T-cell (primary cell): Measurements from ENCODE around the gene PSENEN. TPM values are rescaled to one million over a fixed set of nuclear protein-coding genes. Genes with fewer than 3 reads are reported as not detected.

ENCODE experiments used
- ATAC-seq, 4 experiments: fragments of 200-7000 bp in 3 of 4; fragments of 150-1000 bp in 1 of 4; cut with Tn5 transposase; replicated peaks in 1 of 4; 1 replicate in 3 of 4; 2 replicates in 1 of 4; pipeline ENCODE4 v1.10.0; 2021; ENCODE audit warnings: moderate library complexity in 3 of 4, mild to moderate bottlenecking in 2 of 4, moderate number of reproducible peaks in 1 of 4
- CTCF ChIA-PET, 2 donors: fragments of 300-600 bp; sonication (Branson Sonifier 250); formaldehyde crosslinking; loops; one replicate each; lab custom pipeline; 2022; ENCODE audit warnings: antibody characterized with exemption in 2 of 2; lab: Charles Lee
- POLR2A ChIA-PET, 2 donors: fragments of 300-600 bp; sonication (Branson Sonifier 250); formaldehyde crosslinking; loops; one replicate each; lab custom pipeline; 2022; ENCODE audit warnings: antibody characterized with exemption in 2 of 2; lab: Charles Lee
- DNase-seq, 35 experiments: peaks; one replicate each; pipeline versions ENCODE4 v3.0.0 to v3.0.0-alpha.2; 2013 to 2023
- H3K27ac ChIP-seq: one replicate; pipeline ENCODE4 v1.5.1; 2013; ENCODE audit warnings: low read length
- H3K27me3 ChIP-seq, 2 experiments: replicated peaks in 1 of 2; 1 replicate in 1 of 2; 2 replicates in 1 of 2; pipeline versions ENCODE4 v1.6.1 to v1.7.0; 2013; ENCODE audit warnings: low read length in 1 of 2, mixed read lengths in 1 of 2; ENCODE audit not compliant: control insufficient read depth in 2 of 2, insufficient read depth in 2 of 2; ENCODE audit errors: extremely low read depth in 1 of 2
- H3K36me3 ChIP-seq, 2 donors: 1 replicate in 1 of 2; 2 replicates in 1 of 2; pipeline versions ENCODE4 v1.6.1 to v1.7.0; 2013; ENCODE audit warnings: low read length in 1 of 2; ENCODE audit not compliant: control insufficient read depth in 2 of 2, insufficient read depth in 1 of 2; ENCODE audit errors: extremely low read depth in 1 of 2
- H3K4me1 ChIP-seq, 2 experiments: 1 replicate in 1 of 2; 2 replicates in 1 of 2; pipeline versions ENCODE4 v1.6.1 to v1.7.0; 2013; ENCODE audit warnings: low read length in 2 of 2, mixed read lengths in 1 of 2; ENCODE audit not compliant: insufficient read depth in 2 of 2, control insufficient read depth in 1 of 2; ENCODE audit errors: extremely low read depth in 1 of 2
- H3K4me3 ChIP-seq, 2 donors: 1 replicate in 1 of 2; 2 replicates in 1 of 2; pipeline versions ENCODE4 v1.5.1 to v1.7.0; 2013; ENCODE audit warnings: mild to moderate bottlenecking in 2 of 2, low read length in 1 of 2, moderate library complexity in 1 of 2; ENCODE audit not compliant: control insufficient read depth in 1 of 2; ENCODE audit errors: extremely low read depth in 1 of 2
- H3K9me3 ChIP-seq: 2 replicates; pipeline ENCODE4 v1.7.0; 2013
- H3K27ac Mint-ChIP-seq, 2 donors: one replicate each; pipeline ENCODE4 v1.8.0; 2020 to 2021; ENCODE audit warnings: mild to moderate bottlenecking in 2 of 2, mixed read lengths in 2 of 2
- H3K27me3 Mint-ChIP-seq, 2 donors: one replicate each; pipeline ENCODE4 v1.8.0; 2021 to 2022; ENCODE audit warnings: mixed read lengths in 2 of 2
- H3K36me3 Mint-ChIP-seq: one replicate; pipeline ENCODE4 v1.8.0; 2021; ENCODE audit warnings: mixed read lengths
- H3K4me1 Mint-ChIP-seq, 3 donors: one replicate each; pipeline ENCODE4 v1.8.0; 2020 to 2022; ENCODE audit warnings: mixed read lengths in 3 of 3, mild to moderate bottlenecking in 1 of 3
- H3K4me3 Mint-ChIP-seq, 3 donors: one replicate each; pipeline ENCODE4 v1.8.0; 2020 to 2022; ENCODE audit warnings: mild to moderate bottlenecking in 3 of 3, mixed read lengths in 3 of 3, moderate library complexity in 3 of 3
- H3K9me3 Mint-ChIP-seq, 3 donors: one replicate each; pipeline ENCODE4 v1.8.0; 2020 to 2022; ENCODE audit warnings: mixed read lengths in 3 of 3
- WGBS: methylation state at CpG from one replicate; pipeline ENCODE4 v1.1.5; 2013; ENCODE audit warnings: missing lambda C conversion rate; ENCODE audit not compliant: insufficient coverage; 5-methylcytosine and 5-hydroxymethylcytosine counted together
- total RNA-seq, 35 experiments: library from RNA in 6 of 35; stranded (reverse) in 6 of 35; fragments of 120-200 nt in 1 of 35; gene quantifications; one replicate each; pipeline versions ENCODE4 v1.2.1 to v1.2.4 and lab custom pipeline; 2013 to 2026

PSENEN gene
- total RNA-seq, 5 donors from 2014 or later (not counting 1 experiment from before 2014, with no cell fraction given), result 21.2 to 33.5 (median 24.5) TPM

- Histone ChIP-seq H3K36me3 (peaks cover 52 to 93% of the 10 kb centered on the region in 2 donors), H3K9me3 (no peaks in the 10 kb centered on the region), H3K27me3 (no peaks in the 10 kb centered on the region), H3K4me1 (peaks cover 0 to 2% of the 10 kb centered on the region in 2 experiments), H3K27ac (no peak overlapping the region), H3K4me3 (no peak overlapping the region)
- CTCF ChIA-PET, result no interaction called here
- H3K36me3 Mint-ChIP-seq, result peaks cover 61% of the 10 kb centered on the region
- DNase-seq (no peak), ATAC-seq (no peak)
- H3K27me3 Mint-ChIP-seq, result no peaks in the 10 kb centered on the region
- no peak overlapping the region for H3K4me3 Mint-ChIP-seq
- no peak overlapping the region for H3K27ac Mint-ChIP-seq
- H3K4me1 Mint-ChIP-seq, result peaks cover 11% of the 10 kb centered on the region in 3 donors
- POLR2A ChIA-PET, result interaction anchor here in 1 of 2 donors (0.5 kb wide), 1 partner anchor 73 kb away, joined by 7 read pairs; no protein-coding TSS in a partner anchor
- no peaks in the 10 kb centered on the region for H3K9me3 Mint-ChIP-seq
- WGBS, result 96% methylated on average over 13 of the region's 23 CpGs
Observed at GRCh38 chr19:35725216-35725861, 20.1 kb upstream of the PSENEN start.

GRCh38 chr19:35727053-35727955, 18.1 kb upstream of the PSENEN start:
- CTCF ChIA-PET, result interaction anchor here in 1 of 2 donors (0.7 kb wide), 1 partner anchor 125 kb away, joined by 3 read pairs; the partner anchor contains the start of gene NPHS1
- ATAC-seq, result no peak
- 98% methylated on average over 17 of the region's 25 CpGs for WGBS
- Mint-ChIP-seq H3K27me3 (no peaks in the 10 kb centered on the region), H3K36me3 (peaks cover 64% of the 10 kb centered on the region), H3K27ac (no peak overlapping the region), H3K9me3 (no peaks in the 10 kb centered on the region), H3K4me1 (peaks cover 0 to 18% (median 5%) of the 10 kb centered on the region in 3 donors), H3K4me3 (no peak overlapping the region)
- POLR2A ChIA-PET, result interaction anchor here in 1 of 2 donors (0.7 kb wide), 1 partner anchor 127 kb away, joined by 8 read pairs; no protein-coding TSS in a partner anchor
- H3K9me3 ChIP-seq, result no peaks in the 10 kb centered on the region
- no peaks in the 10 kb centered on the region for H3K27me3 ChIP-seq
- H3K4me1 ChIP-seq, result no peaks in the 10 kb centered on the region
- H3K4me3 ChIP-seq, result no peak overlapping the region
- H3K36me3 ChIP-seq, result peaks cover 47 to 99% of the 10 kb centered on the region in 2 donors
- no peak overlapping the region for H3K27ac ChIP-seq
- no peak for DNase-seq

GRCh38 chr19:35727956-35728706, 17.3 kb upstream of the PSENEN start:
- Histone ChIP-seq H3K27ac (no peak overlapping the region), H3K36me3 (peaks cover 41 to 98% of the 10 kb centered on the region in 2 donors), H3K4me3 (no peak overlapping the region), H3K4me1 (no peaks in the 10 kb centered on the region), H3K9me3 (no peaks in the 10 kb centered on the region), H3K27me3 (no peaks in the 10 kb centered on the region)
- ChIA-PET POLR2A (no interaction called here), CTCF (interaction anchor here in 1 of 2 donors (0.7 kb wide), 1 partner anchor 124 kb away, joined by 3 read pairs; the partner anchor contains the start of gene NPHS1)
- H3K27ac Mint-ChIP-seq, result no peak overlapping the region
- no peak overlapping the region for H3K4me3 Mint-ChIP-seq
- H3K4me1 Mint-ChIP-seq, result peaks cover 0 to 18% (median 2%) of the 10 kb centered on the region in 3 donors
- H3K27me3 Mint-ChIP-seq, result no peaks in the 10 kb centered on the region
- WGBS, result 97% methylated on average over 17 of the region's 19 CpGs
- no peak for DNase-seq
- H3K9me3 Mint-ChIP-seq, result no peaks in the 10 kb centered on the region
- ATAC-seq, result no peak
- peaks cover 60% of the 10 kb centered on the region for H3K36me3 Mint-ChIP-seq

- H3K27ac Mint-ChIP-seq, result no peak overlapping the region
- ChIA-PET CTCF (no interaction called here), POLR2A (no interaction called here)
- Histone ChIP-seq H3K4me3 (no peak overlapping the region), H3K9me3 (no peaks in the 10 kb centered on the region), H3K36me3 (peaks cover 40 to 98% of the 10 kb centered on the region in 2 donors), H3K27ac (no peak overlapping the region), H3K27me3 (no peaks in the 10 kb centered on the region), H3K4me1 (no peaks in the 10 kb centered on the region)
- no peaks in the 10 kb centered on the region for H3K27me3 Mint-ChIP-seq
- H3K36me3 Mint-ChIP-seq, result peaks cover 58% of the 10 kb centered on the region
- ATAC-seq (no peak), DNase-seq (no peak)
- peaks cover 1 to 21% (median 4%) of the 10 kb centered on the region in 3 donors for H3K4me1 Mint-ChIP-seq
- WGBS, result 97% methylated on average over 14 of the region's 18 CpGs
- H3K4me3 Mint-ChIP-seq, result no peak overlapping the region
- H3K9me3 Mint-ChIP-seq, result no peaks in the 10 kb centered on the region
Observed at GRCh38 chr19:35729021-35729420, 16.4 kb upstream of the PSENEN start.

- Histone ChIP-seq H3K9me3 (no peaks in the 10 kb centered on the region), H3K36me3 (peaks cover 33 to 97% of the 10 kb centered on the region in 2 donors), H3K27me3 (no peaks in the 10 kb centered on the region), H3K27ac (no peak overlapping the region), H3K4me1 (no peaks in the 10 kb centered on the region), H3K4me3 (no peak overlapping the region)
- Mint-ChIP-seq H3K27me3 (no peaks in the 10 kb centered on the region), H3K4me1 (peaks cover 6 to 26% (median 8%) of the 10 kb centered on the region in 3 donors), H3K9me3 (no peaks in the 10 kb centered on the region), H3K27ac (no peak overlapping the region), H3K4me3 (no peak overlapping the region), H3K36me3 (peaks cover 65% of the 10 kb centered on the region)
- DNase-seq (no peak), ATAC-seq (no peak)
- POLR2A ChIA-PET, result no interaction called here
- WGBS, result 98% methylated on average over 10 of the region's 11 CpGs
- CTCF ChIA-PET, result no interaction called here
Observed at GRCh38 chr19:35729763-35730162, 15.7 kb upstream of the PSENEN start.

GRCh38 chr19:35730326-35730725, 15.1 kb upstream of the PSENEN start:
- CTCF ChIA-PET, result interaction anchor here in 1 of 2 donors (0.6 kb wide), 1 partner anchor 1383 kb away, joined by 3 read pairs; no protein-coding TSS in a partner anchor
- peaks cover 8 to 26% (median 8%) of the 10 kb centered on the region in 3 donors for H3K4me1 Mint-ChIP-seq
- H3K27me3 Mint-ChIP-seq, result no peaks in the 10 kb centered on the region
- DNase-seq (no peak), ATAC-seq (no peak)
- Histone ChIP-seq H3K4me1 (no peaks in the 10 kb centered on the region), H3K4me3 (no peak overlapping the region), H3K27ac (no peak overlapping the region), H3K9me3 (no peaks in the 10 kb centered on the region), H3K27me3 (no peaks in the 10 kb centered on the region), H3K36me3 (peaks cover 34 to 97% of the 10 kb centered on the region in 2 donors)
- no peak overlapping the region for H3K27ac Mint-ChIP-seq
- no peak overlapping the region for H3K4me3 Mint-ChIP-seq
- 95% methylated on average over 17 of the region's 18 CpGs for WGBS
- H3K36me3 Mint-ChIP-seq, result peaks cover 61% of the 10 kb centered on the region
- no peaks in the 10 kb centered on the region for H3K9me3 Mint-ChIP-seq
- POLR2A ChIA-PET, result no interaction called here
